Right ventricle myocardium superior (tissue), 1 donor: ENCODE results near the gene SLC35G6. TPM values are rescaled to one million over a fixed set of nuclear protein-coding genes. Genes with fewer than 3 reads are reported as not detected.
"Not testable (repeated sequence)": the region's sequence is repeated elsewhere in the genome, so short reads cannot be mapped to it uniquely, and the experiment has no call there.

Experiments
- ATAC-seq: fragments of 200-7000 bp; cut with Tn5 transposase; one replicate; pipeline ENCODE4 v1.9.1; 2020; ENCODE audit warnings: mild to moderate bottlenecking; ENCODE audit not compliant: poor library complexity
- DNase-seq: peaks from one replicate; pipeline ENCODE4 v3.0.0-alpha.2; 2020
- intact Hi-C: fragments of 100-400 bp; cut with DNase I; formaldehyde crosslinking; loops from one replicate; pipeline ENCODE4 v1.11.2; 2022
- total RNA-seq: library from RNA; stranded (reverse); fragmentation: NEBNext Ultra II Directional; extraction: Animal tissue kit (Norgen Biotek cat#: 25700); gene quantifications from one replicate; pipeline ENCODE4 v1.2.1, GENCODE V29; 2021
- donor health status: DM: no; HTN: yes; CAD: no; lungs with severe emphysema.

Gene SLC35G6
- total RNA-seq, 1 donor from 2014 or later: not detected

GRCh38 chr17:7444682-7445618 is 36.3 kb upstream of the SLC35G6 start, which contains the start of gene CHRNB1:
CHRNB1 (plus strand) TSS chr17:7445061; CDS start chr17:7445128, 67 bp downstream.
- intact Hi-C loops: loop anchor here (5.0 kb wide), 1 partner anchor 137 kb away; the partner anchor contains the start of gene MPDU1
- ATAC-seq: peak; percentile 87
- DNase-seq: peak; percentile 89

- DNase-seq: no peak
- ATAC-seq: peak; percentile 27
- intact Hi-C loops: no loop called here
Observed at GRCh38 chr17:7445619-7445968, 35.7 kb upstream of the SLC35G6 start.

- ATAC-seq (no peak), DNase-seq (no peak)
- intact Hi-C loops: no loop called here
Observed at GRCh38 chr17:7448461-7448860, 32.8 kb upstream of the SLC35G6 start.

- intact Hi-C loops: no loop called here
- ATAC-seq (no peak), DNase-seq (no peak)
Observed at GRCh38 chr17:7459961-7460545, 21.2 kb upstream of the SLC35G6 start.

GRCh38 chr17:7460850-7461660 is 20.2 kb upstream of the SLC35G6 start:
- intact Hi-C loops: no loop called here
- DNase-seq: no peak

DNA sequence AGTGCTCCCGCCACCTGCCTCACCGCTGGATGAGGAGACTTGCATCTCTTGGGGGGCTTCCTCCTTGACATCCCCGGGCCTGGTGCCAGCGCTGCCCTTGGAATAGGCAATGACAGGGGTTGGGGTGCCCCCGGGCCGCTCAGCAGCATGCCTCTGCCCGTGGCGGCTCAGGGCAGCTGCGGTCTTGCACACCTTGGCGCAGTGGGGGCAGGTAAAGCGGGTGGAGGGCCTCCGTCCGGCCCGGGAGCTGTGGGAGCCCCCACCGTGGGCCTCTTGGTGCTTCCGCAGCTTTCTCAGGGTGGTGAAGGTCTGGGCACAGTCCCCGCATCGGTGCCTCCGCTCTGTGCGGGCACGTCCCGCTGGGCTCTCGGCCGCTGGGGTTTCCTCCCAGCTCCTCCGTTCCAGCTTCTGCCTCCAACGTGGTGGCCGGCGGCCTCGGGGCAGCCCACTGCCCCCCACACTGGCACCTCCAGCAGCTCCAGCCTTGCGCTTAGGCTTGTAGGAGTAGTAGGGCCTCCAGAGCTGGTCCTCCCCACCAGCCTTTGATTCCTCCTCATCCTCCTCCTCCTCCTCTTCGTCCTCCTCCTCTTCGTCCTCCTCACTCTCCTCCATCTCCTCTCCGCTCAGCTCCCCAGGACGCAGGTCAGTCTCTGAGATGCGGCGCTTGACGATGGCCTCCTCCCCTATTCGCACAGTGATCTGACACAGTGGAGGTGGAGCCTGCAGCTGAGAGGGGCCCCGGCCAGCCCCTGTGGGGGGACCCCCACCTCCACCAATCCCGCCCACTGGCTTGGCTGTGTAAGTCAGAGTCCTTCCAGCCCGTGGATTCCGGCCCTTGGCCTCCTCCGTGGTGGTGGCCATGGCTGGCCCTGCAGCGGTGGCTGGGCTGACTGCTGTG is 18.5 kb upstream of the SLC35G6 start:
- DNase-seq (no peak), ATAC-seq (no peak)
- intact Hi-C loops: no loop called here

More at GRCh38 chr17:7460850-7461660, 20.2 kb upstream of the SLC35G6 start:
- ATAC-seq: no peak

- no peak for ATAC-seq
- no peak for DNase-seq
- intact Hi-C loops: no loop called here
Observed at GRCh38 chr17:7463372-7463846, 17.8 kb upstream of the SLC35G6 start.

DNA sequence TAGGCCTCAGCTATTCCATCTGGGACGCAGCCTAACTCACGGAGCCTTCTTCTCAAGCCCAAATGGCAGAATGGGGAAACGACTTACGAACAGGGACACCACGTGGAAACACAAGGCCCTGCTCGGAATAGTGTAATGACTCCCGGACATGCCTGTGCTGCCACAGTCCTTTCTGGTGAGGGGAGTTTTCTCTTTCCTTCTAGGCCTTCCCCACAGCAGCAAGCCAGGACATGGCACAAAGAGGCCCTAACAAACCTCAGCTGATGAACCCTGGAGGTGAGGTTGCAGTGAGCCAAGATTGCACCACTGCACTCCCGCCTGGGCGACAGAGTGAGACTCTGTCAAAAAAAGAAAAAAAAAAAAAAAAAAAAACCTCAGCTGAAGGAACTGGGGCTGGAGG is 17.2 kb upstream of the SLC35G6 start:
- no peak for ATAC-seq
- no peak for DNase-seq
- intact Hi-C loops: no loop called here

- intact Hi-C loops: no loop called here
- DNase-seq: no peak
- no peak for ATAC-seq
Observed at GRCh38 chr17:7465597-7466275, 15.5 kb upstream of the SLC35G6 start.

DNA sequence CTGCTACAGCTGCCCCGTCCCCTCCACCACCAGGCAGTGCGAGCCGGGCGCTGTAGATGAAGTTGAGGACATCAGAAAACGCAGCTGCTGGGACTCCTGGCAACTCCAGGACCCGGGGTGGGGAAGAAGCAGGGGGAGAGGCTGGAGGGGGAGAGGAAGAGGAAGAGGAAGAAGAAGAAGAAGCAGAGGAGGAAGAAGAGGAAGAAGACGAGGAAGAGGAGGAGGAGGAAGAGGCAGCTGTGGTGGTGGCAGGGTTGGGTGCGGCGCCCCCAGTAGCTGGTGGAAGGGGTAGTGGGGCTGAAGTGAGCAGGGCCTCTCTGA is 15.0 kb upstream of the SLC35G6 start:
- DNase-seq: no peak
- ATAC-seq: no peak
- intact Hi-C loops: no loop called here

DNA sequence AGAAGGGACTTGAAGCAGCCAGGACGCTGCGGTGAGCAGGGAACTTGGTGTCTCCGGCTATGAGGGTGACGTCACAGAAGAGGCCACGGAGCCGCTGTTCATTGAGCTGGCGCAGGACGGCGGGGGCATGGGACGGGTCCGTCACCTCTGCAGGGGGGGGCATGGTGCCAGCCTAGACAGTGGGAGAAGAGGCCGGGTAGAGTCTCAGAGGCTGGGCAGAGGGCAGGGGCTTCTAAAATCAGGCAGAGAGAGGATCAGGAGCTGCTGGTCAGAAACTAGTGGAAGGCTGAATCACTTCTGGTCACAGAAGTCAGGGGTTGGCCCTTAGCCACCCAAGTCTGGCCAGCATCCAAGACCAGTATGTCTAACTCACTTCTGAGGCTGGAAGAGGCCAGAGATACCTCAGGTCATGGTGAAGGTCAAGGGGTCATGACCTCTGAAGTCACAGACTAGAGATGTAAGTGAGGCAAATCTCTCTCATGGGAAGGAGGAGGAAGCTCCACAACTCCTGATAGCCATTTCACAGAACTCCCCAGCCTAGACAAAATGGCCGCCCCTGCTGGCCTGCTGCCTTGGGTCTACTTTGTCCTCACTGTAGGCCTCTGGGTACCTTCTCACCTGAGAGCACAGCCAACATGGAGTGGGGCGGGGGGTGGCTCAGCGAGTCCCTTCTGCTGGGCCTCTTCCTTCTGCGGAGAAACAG is 14.5 kb upstream of the SLC35G6 start:
- DNase-seq: peak; percentile 88
- peak; percentile 62 for ATAC-seq
- intact Hi-C loops: no loop called here

DNA sequence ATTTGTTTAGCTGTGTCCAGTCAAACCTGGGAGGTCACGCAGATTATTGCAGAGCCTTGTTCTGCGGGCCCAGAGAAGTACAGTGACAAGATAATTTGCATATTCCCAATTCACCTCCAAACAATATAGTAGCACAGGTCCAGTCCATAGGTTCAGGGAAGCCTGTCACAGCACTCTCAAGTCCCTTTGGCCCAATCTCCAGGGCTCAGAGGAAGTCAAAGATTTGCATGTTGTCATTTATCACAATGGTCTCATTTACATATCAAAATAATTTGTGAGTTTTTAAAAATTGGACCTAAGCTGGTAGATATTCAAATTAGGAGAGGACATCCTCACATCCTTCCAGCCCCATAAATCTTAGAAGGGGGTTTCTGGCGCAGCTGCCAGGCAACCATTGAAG is 13.7 kb upstream of the SLC35G6 start:
- intact Hi-C loops: no loop called here
- DNase-seq (no peak), ATAC-seq (no peak)

- ATAC-seq (no peak), DNase-seq (no peak)
- intact Hi-C loops: no loop called here
Observed at GRCh38 chr17:7468290-7468689, 13.0 kb upstream of the SLC35G6 start.

DNA sequence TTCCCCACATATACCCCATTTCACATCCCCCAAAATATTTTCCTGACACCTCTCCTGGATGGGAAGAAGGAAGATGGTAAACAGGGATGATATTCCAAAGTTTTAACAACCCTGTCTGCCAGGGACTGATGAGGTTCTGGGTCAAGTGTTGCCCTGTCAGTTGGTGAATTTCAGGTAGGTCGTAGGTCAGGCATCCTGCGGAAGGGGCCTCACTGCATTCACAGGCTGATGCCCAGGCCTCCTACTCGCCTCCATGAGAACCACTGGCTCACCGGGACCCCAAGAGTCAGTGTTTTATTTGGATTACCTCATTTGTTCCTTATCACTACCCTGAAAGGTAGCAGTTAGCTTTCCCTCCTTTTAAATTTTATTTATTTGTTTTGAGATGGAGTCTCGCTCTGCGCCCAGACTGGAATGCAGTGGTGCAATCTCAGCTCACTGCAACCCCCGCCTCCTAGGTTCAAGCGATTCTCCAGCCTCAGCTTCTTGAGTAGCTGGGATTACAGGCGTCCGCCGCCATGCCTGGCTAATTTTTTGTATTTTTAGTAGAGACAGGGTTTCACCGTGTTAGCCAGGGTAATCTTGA is 12.3 kb upstream of the SLC35G6 start:
- DNase-seq: no peak
- intact Hi-C loops: no loop called here
- ATAC-seq: no peak

- peak; percentile 36 for DNase-seq
- ATAC-seq, intact Hi-C loops: not testable (repeated sequence)
Observed at GRCh38 chr17:7469843-7470242, 11.4 kb upstream of the SLC35G6 start.

GRCh38 chr17:7470457-7470973 is 10.7 kb upstream of the SLC35G6 start:
- intact Hi-C loops, ATAC-seq: not testable (repeated sequence)
- peak; percentile 6 for DNase-seq

DNA sequence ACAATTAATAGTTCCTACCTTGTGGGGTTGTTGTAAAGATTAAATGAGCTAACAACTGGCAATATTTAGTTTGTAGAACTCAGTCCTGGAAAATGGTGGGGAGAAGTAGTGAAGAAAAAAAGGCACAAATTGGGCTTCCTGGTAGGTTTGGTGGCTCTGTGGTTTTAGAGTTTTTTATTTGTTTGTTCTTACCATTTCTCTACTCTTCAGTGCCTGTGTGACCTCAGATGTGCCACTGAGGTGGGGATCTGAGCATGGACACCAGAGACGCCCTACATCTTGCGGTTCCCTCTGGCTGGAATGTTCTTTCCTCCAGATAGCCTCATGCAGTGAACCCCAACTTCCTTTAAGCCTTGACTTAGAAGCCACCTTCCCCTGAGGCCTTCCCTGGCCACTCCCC is 9.5 kb upstream of the SLC35G6 start:
- DNase-seq (no peak), ATAC-seq (no peak)
- intact Hi-C loops: no loop called here
